ENCODE measurements around the gene IGF2BP2. TPM values are rescaled to one million over a fixed set of nuclear protein-coding genes. Genes with fewer than 3 reads are reported as not detected.

The IGF2BP2 gene
- total and polyA plus RNA-seq, 2 of the 4 experiments (the other 2 are of a cell fraction), result 23.4 to 88.2 TPM

DNA sequence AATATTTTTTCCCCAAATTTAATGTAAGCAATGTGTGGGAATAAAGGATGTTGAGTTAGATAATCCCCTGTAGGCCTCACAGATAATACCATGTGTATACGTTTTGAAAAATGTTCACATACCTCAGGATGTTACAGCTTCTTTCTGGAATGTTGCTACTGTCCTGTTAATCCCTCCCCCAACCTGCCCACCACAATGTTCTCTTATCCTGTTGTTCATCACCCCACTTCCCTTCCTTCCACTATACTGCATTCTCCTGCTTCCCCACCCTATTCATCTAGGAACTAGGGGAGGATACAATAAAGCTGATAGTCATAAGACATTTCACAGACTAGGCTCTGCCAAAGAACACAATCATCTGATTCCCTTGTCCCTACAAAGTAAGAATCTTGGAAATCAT lies 92.1 kb downstream of the IGF2BP2 start:
- DNase-seq, result peak; percentile 90
- Histone ChIP-seq H2BK5ac (ENCODE audit: low read depth, low read length, poor library complexity, severe bottlenecking) (peak overlapping the region; percentile 87), H3K79me1 (ENCODE audit: low read depth in 1 of 2, low read length in 2 of 2) (peaks cover 27 to 75% of the 10 kb centered on the region in 2 experiments), H3K4me3 (ENCODE audit: insufficient read depth, low read depth, low read length) (no peak overlapping the region), H3K23ac (ENCODE audit: low read depth, low read length) (no peak overlapping the region), H3K9me3 (ENCODE audit: control insufficient read depth, insufficient read depth, low read length) (no peaks in the 10 kb centered on the region), H2AFZ (replicated peaks; ENCODE audit: low read length, poor library complexity) (no peak overlapping the region), H3K4me2 (ENCODE audit: low read depth, low read length) (peak overlapping the region; percentile 23; the same call in 1 of the 2 replicates), H3K27me3 (ENCODE audit: control insufficient read depth, insufficient read depth, low read length) (no peaks in the 10 kb centered on the region), H3K4me1 (ENCODE audit: control insufficient read depth, insufficient read depth, low read length) (peaks cover 40% of the 10 kb centered on the region), H3K9me1 (ENCODE audit: insufficient read depth, low read length) (peaks cover 22% of the 10 kb centered on the region), H3K36me3 (ENCODE audit: control insufficient read depth, insufficient read depth, low read length) (no peaks in the 10 kb centered on the region), H4K20me1 (ENCODE audit: insufficient read depth, low read length) (peaks cover 66% of the 10 kb centered on the region), H3K27ac (ENCODE audit: insufficient read depth, low read length) (no peak overlapping the region), H4K5ac (ENCODE audit: low read depth, low read length) (no peak overlapping the region), H4K91ac (ENCODE audit: insufficient read depth, low read depth, low read length) (no peak overlapping the region), H3K18ac (ENCODE audit: low read depth, low read length) (no peak overlapping the region), H2AK5ac (ENCODE audit: low read depth, low read length) (no peak overlapping the region; the same call in 1 of the 2 replicates), H2AK9ac (replicated peaks; ENCODE audit: low read depth, low read length, poor library complexity) (no peak overlapping the region), H3K14ac (replicated peaks; ENCODE audit: low read depth, low read length) (no peak overlapping the region), H3K9ac (ENCODE audit: low read depth, low read length) (no peak overlapping the region), H4K8ac (ENCODE audit: low read depth in 2 of 2, low read length in 2 of 2) (peak overlapping the region; percentile 9 to 81; a peak in 1 of 4 replicates), H2BK120ac (ENCODE audit: low read depth, low read length) (peak overlapping the region; percentile 92; the same call in 1 of the 2 replicates), H3K4ac (ENCODE audit: low read depth, low read length) (peak overlapping the region; percentile 85; the same call in 1 of the 2 replicates), H2BK15ac (ENCODE audit: low read depth, low read length) (no peak overlapping the region), H2BK20ac (ENCODE audit: low read depth, low read length) (peak overlapping the region; percentile 32), H3K56ac (ENCODE audit: extremely low read depth, insufficient read depth, low read length) (no peak overlapping the region)
- intact Hi-C loops (cut with micrococcal nuclease) (loop anchor here (1.0 to 5.0 kb wide), 4 partner anchors 55 to 370 kb away; no protein-coding TSS in a partner anchor), in situ Hi-C loops (cut with MboI; ENCODE audit: low sequenced_read_pairs) (loop anchor here (10.0 kb wide), 1 partner anchor 192 kb away; no protein-coding TSS in a partner anchor), dilution Hi-C loops (cut with HindIII; ENCODE audit: low sequenced_read_pairs, unreplicated experiment) (no loop called here)
- BruUV-seq (replicated peaks), result no TSS peak
- no CpG with 5 or more reads among the region's 1 CpG for WGBS, 2 experiments (ENCODE audit: extremely low coverage in 2 of 2, insufficient read length in 1 of 2)
- peak; percentile 40 for ATAC-seq (ENCODE audit: low read depth)
- POLR2A ChIA-PET (ENCODE audit: unreplicated experiment), result interaction anchor here (0.6 to 1.0 kb wide), 2 partner anchors 30 to 91 kb away, joined by 3 to 10 read pairs; no protein-coding TSS in a partner anchor
- CTCF ChIA-PET, result interaction anchor here (0.5 to 1.6 kb wide), 5 partner anchors 36 to 61 kb away, joined by 3 to 5 read pairs (median 4); no protein-coding TSS in a partner anchor
- no peak for TF ChIP-seq CEBPB (IDR thresholded peaks at IDR 0.05; ENCODE audit: low read depth, low read length)
- TF ChIP-seq RAD21 (IDR thresholded peaks at IDR 0.05; ENCODE audit: low read length), result no peak
- TF ChIP-seq MXI1 (IDR thresholded peaks at IDR 0.05; ENCODE audit: borderline replicate concordance, low read depth, low read length), result no peak
- TF ChIP-seq RCOR1 (IDR thresholded peaks at IDR 0.05; ENCODE audit: insufficient replicate concordance, low read length), result no peak
- TF ChIP-seq, protein P1, sequence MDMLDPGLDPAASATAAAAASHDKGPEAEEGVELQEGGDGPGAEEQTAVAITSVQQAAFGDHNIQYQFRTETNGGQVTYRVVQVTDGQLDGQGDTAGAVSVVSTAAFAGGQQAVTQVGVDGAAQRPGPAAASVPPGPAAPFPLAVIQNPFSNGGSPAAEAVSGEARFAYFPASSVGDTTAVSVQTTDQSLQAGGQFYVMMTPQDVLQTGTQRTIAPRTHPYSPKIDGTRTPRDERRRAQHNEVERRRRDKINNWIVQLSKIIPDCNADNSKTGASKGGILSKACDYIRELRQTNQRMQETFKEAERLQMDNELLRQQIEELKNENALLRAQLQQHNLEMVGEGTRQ (IDR thresholded peaks at IDR 0.05; ENCODE audit: low read depth, low read length), result no peak
- TF ChIP-seq, protein P2, sequence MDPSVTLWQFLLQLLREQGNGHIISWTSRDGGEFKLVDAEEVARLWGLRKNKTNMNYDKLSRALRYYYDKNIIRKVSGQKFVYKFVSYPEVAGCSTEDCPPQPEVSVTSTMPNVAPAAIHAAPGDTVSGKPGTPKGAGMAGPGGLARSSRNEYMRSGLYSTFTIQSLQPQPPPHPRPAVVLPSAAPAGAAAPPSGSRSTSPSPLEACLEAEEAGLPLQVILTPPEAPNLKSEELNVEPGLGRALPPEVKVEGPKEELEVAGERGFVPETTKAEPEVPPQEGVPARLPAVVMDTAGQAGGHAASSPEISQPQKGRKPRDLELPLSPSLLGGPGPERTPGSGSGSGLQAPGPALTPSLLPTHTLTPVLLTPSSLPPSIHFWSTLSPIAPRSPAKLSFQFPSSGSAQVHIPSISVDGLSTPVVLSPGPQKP (IDR thresholded peaks at IDR 0.05; ENCODE audit: borderline replicate concordance, low read depth, low read length), result no peak
- no peak for TF ChIP-seq MAFK (IDR thresholded peaks at IDR 0.05; ENCODE audit: low read depth, low read length)
- TF ChIP-seq, protein P3, sequence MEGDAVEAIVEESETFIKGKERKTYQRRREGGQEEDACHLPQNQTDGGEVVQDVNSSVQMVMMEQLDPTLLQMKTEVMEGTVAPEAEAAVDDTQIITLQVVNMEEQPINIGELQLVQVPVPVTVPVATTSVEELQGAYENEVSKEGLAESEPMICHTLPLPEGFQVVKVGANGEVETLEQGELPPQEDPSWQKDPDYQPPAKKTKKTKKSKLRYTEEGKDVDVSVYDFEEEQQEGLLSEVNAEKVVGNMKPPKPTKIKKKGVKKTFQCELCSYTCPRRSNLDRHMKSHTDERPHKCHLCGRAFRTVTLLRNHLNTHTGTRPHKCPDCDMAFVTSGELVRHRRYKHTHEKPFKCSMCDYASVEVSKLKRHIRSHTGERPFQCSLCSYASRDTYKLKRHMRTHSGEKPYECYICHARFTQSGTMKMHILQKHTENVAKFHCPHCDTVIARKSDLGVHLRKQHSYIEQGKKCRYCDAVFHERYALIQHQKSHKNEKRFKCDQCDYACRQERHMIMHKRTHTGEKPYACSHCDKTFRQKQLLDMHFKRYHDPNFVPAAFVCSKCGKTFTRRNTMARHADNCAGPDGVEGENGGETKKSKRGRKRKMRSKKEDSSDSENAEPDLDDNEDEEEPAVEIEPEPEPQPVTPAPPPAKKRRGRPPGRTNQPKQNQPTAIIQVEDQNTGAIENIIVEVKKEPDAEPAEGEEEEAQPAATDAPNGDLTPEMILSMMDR (conservative IDR thresholded peaks at IDR 0.05; ENCODE audit: low read depth, low read length), result no peak
- TF ChIP-seq NFE2L2 (IDR thresholded peaks at IDR 0.05; ENCODE audit: low read depth, low read length), result no peak
- TF ChIP-seq CHD1 (IDR thresholded peaks at IDR 0.05; ENCODE audit: low read depth, low read length), result no peak
- no peak for TF ChIP-seq POLR2A (IDR thresholded peaks at IDR 0.05; ENCODE audit: low read depth, low read length)
- no peak for TF ChIP-seq SMC3 (IDR thresholded peaks at IDR 0.05; ENCODE audit: low read depth, low read length)
- TF ChIP-seq FOS (IDR thresholded peaks at IDR 0.05; ENCODE audit: low read depth, low read length), result no peak
- TF ChIP-seq MAZ (IDR thresholded peaks at IDR 0.05; ENCODE audit: borderline replicate concordance, low read depth, low read length), result no peak
- no peak for TF ChIP-seq RFX5 (IDR thresholded peaks at IDR 0.05; ENCODE audit: low read depth, low read length)
